ENCODE data around the gene FAM24A. TPM values are rescaled to one million over a fixed set of nuclear protein-coding genes. Genes with fewer than 3 reads are reported as not detected.
A peak's percentile ranks its signal among the peaks of the same experiment; 100 is the strongest.

The FAM24A gene
- total RNA-seq, 2 donors from 2014 or later: not detected

DNA sequence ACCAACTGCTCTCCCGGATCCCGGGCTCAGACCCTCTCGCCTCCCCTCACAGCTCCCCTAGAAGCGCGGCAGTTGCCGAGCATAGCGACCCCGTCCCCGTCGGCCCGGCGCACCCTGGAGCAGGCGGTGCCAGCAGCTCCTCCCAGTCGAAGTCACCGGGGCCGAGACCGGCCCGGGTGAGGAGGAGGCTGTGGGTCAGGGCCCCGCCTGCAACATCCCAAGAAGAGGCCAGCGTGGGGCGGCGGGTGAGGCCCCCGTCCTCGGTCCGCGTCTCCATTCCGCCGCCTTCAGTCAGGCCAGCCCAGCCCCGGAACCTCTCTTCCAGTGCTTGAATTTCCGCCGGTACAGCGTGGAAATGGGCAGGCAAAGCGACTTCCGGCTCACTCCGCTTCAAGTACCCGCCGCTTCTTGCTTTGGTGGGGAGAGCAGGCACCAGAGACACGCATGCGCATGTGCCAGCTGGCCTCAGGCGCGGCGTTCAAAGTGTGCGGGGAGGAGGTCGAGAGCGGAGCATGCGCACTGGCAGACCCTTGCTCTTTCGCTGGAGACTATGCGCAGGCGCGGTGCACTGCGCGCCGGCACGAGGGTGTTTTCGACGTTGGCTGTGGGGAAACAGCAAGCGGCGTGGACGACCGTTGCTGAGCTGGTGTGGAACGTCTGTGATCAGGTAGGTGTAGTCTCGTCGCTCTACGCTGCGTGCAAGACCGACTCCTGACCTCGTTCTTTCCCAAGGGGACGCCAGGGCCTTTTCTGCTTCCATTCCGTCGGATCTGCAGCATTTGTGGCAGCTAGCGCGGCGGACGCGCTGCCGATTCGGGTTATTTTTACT lies 43.7 kb downstream of the FAM24A start, which contains the start of gene C10orf88:
TSS of gene C10orf88 (minus strand) at position 326 of the 829 bp plus-strand sequence. CDS start at position 277, 49 bp downstream.
- Histone ChIP-seq H3K36me3 (peaks cover 2% of the 10 kb centered on the region), H3K4me3 (peak within 1 kb of the TSS; percentile 67 to 89), H3K9me3 (no peaks in the 10 kb centered on the region), H3K4me1 (peaks cover 0 to 13% of the 10 kb centered on the region in 2 donors), H3K27ac (peak within 1 kb of the TSS; percentile 75 to 78), H3K27me3 (no peaks in the 10 kb centered on the region)
- DNase-seq (ENCODE audit: low spot score): peak; percentile 97
- TF ChIP-seq CTCF (IDR thresholded peaks at IDR 0.05): no peak

DNA sequence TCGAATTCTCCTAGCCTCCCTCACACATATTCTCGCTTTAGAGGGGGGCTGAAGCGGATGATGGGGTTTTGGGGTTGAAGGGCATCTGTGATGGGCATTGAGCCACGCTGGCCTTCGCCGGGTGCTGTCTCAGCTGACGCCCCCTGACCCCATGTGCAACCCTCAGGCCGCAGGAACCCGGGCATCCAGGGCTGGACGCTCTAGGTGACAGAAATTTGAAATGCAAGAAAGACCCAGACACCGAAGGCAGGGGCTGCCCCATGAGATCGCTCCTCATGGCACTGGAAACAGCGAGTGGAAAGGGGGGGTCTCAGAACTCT lies 44.3 kb downstream of the FAM24A start:
- no peaks in the 10 kb centered on the region for H3K36me3 ChIP-seq
- peak overlapping the region in 1 of 2 donors; percentile 78 for H3K27ac ChIP-seq
- no peak for DNase-seq (ENCODE audit: low spot score)
- no peak for TF ChIP-seq CTCF (IDR thresholded peaks at IDR 0.05)
- H3K9me3 ChIP-seq: no peaks in the 10 kb centered on the region
- no peaks in the 10 kb centered on the region for H3K27me3 ChIP-seq
- peak overlapping the region; percentile 67 to 89 for H3K4me3 ChIP-seq
- peaks cover 0 to 13% of the 10 kb centered on the region in 2 donors for H3K4me1 ChIP-seq

DNA sequence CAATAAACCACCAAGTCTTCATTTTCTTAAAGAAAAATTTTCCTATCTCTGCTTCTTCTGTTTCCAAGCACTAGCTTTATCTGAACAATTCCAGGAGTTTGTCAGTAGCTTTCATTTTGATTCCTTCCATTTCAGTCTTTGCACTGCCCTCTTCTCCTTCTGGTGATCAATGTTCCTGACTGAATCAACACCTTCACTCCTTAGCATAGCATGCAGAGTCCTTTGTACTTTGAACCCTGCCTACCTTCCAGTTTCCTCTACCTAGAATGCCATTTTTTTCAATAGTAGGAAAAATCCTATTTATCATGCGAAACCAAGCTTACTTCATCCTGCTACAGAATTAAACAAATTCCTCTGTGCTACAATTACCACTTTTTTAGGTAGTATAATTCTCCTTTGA lies 45.5 kb downstream of the FAM24A start:
- TF ChIP-seq CTCF (IDR thresholded peaks at IDR 0.05): no peak
- no peak overlapping the region for H3K27ac ChIP-seq
- H3K4me1 ChIP-seq: peaks cover 0 to 13% of the 10 kb centered on the region in 2 donors
- H3K4me3 ChIP-seq: no peak overlapping the region
- no peak for DNase-seq (ENCODE audit: low spot score)
- no peaks in the 10 kb centered on the region for H3K36me3 ChIP-seq
- no peaks in the 10 kb centered on the region for H3K9me3 ChIP-seq
- H3K27me3 ChIP-seq: no peaks in the 10 kb centered on the region

DNA sequence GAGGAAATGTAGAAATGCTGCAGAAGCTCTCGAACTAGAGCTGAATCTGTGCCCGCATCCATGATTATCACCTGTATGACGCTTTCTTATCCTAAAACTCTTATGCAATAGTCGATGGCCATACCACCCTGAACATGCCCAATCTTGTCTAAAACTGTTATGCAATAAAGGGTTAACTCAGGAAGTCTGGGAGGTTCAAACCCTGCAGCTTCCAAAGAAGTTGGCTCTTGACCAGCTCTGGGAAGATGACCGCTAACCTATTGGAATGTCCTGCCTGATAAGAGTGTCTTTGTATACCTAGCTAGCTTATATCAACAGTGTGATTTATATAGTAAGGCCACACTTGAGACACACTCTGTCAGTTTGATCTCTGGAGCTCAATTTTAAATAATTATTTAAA lies 47.1 kb downstream of the FAM24A start:
- no peak for TF ChIP-seq CTCF (IDR thresholded peaks at IDR 0.05)
- no peaks in the 10 kb centered on the region for H3K9me3 ChIP-seq
- no peaks in the 10 kb centered on the region for H3K36me3 ChIP-seq
- H3K27me3 ChIP-seq: no peaks in the 10 kb centered on the region
- DNase-seq (ENCODE audit: low spot score): no peak
- H3K4me1 ChIP-seq: peaks cover 0 to 13% of the 10 kb centered on the region in 2 donors
- no peak overlapping the region for H3K4me3 ChIP-seq
- no peak overlapping the region for H3K27ac ChIP-seq

- H3K36me3 ChIP-seq: no peaks in the 10 kb centered on the region
- peaks cover 0 to 5% of the 10 kb centered on the region in 2 donors for H3K9me3 ChIP-seq
- H3K4me3 ChIP-seq: no peak overlapping the region
- H3K27ac ChIP-seq: no peak overlapping the region
- H3K4me1 ChIP-seq: no peaks in the 10 kb centered on the region
- TF ChIP-seq CTCF (IDR thresholded peaks at IDR 0.05): no peak
- no peaks in the 10 kb centered on the region for H3K27me3 ChIP-seq
- no peak for DNase-seq (ENCODE audit: low spot score)
Measured at GRCh38 chr10:122962405-122962804, 52.0 kb downstream of the FAM24A start.

Other genes with a start within 250 kb of the FAM24A start
- not detected for gene C10orf120, start 210.8 kb upstream of the FAM24A start, total RNA-seq
- gene CUZD1, start 64.8 kb upstream of the FAM24A start, total RNA-seq: under 1 TPM in 1 of 2 donors, not detected in 1; 0.31 TPM
- gene FAM24B, start 31.0 kb upstream of the FAM24A start, total RNA-seq: 1 to 10 TPM; 1.1 to 1.7 TPM
- 1 to 10 TPM; 4.1 to 4.4 TPM for gene C10orf88, start 43.6 kb downstream of the FAM24A start, total RNA-seq
- 1 to 10 TPM; 3.0 to 5.9 TPM for gene PSTK, start 69.8 kb downstream of the FAM24A start, total RNA-seq
- 1 to 10 TPM; 5.0 to 7.9 TPM for gene IKZF5, start 98.2 kb downstream of the FAM24A start, total RNA-seq
- gene ACADSB, start 98.4 kb downstream of the FAM24A start, total RNA-seq: 10 to 100 TPM; 17.7 to 41.1 TPM
- not detected for gene HMX3, start 225.4 kb downstream of the FAM24A start, total RNA-seq
- not detected for gene HMX2, start 237.5 kb downstream of the FAM24A start, total RNA-seq
- 10 to 100 TPM; 35.4 to 36.9 TPM for gene BUB3, start 243.8 kb downstream of the FAM24A start, total RNA-seq